ENCODE results near the gene EGFL7. TPM values are rescaled to one million over a fixed set of nuclear protein-coding genes. Genes with fewer than 3 reads are reported as not detected.

The EGFL7 gene
- total and polyA plus RNA-seq, 2 of the 13 experiments (the other 11 are each of a cell fraction or from before 2014, with no cell fraction given), result 0.20 to 5.1 TPM

GRCh38 chr9:136626740-136627642 lies 35.7 kb upstream of the EGFL7 start (continued):
- TF ChIP-seq NFRKB (IDR thresholded peaks at IDR 0.05), result no peak
- TF ChIP-seq YEATS2 (CRISPR knock-in tag; IDR thresholded peaks at IDR 0.05; ENCODE audit: borderline replicate concordance), result no peak; the same call in 1 of the 2 replicates
- no peak for TF ChIP-seq ZNF12 (CRISPR knock-in tag; IDR thresholded peaks at IDR 0.05)
- no peak for TF ChIP-seq HNRNPH1 (optimal IDR thresholded peaks at IDR 0.05; ENCODE audit: low read depth, low read length)
- peak; percentile 80 for TF ChIP-seq ATF2 (CRISPR knock-in tag; IDR thresholded peaks at IDR 0.05)
- no peak for TF ChIP-seq ZNF142 (CRISPR knock-in tag; IDR thresholded peaks at IDR 0.05)
- peak; percentile 98 for TF ChIP-seq PATZ1 (CRISPR knock-in tag; IDR thresholded peaks at IDR 0.05)
- TF ChIP-seq ASH2L (IDR thresholded peaks at IDR 0.05; ENCODE audit: insufficient read length, low read depth, low read length), result no peak
- peak; percentile 90; the same call in 1 of the 2 replicates for TF ChIP-seq THRA (CRISPR knock-in tag; IDR thresholded peaks at IDR 0.05; ENCODE audit: borderline replicate concordance)
- no peak for TF ChIP-seq ZBTB14 (CRISPR knock-in tag; IDR thresholded peaks at IDR 0.05)
- TF ChIP-seq ARID3A (IDR thresholded peaks at IDR 0.05; ENCODE audit: low read depth, low read length), result no peak
- TF ChIP-seq KDM2A (CRISPR knock-in tag; IDR thresholded peaks at IDR 0.05; ENCODE audit: borderline replicate concordance, low read depth), result peak; percentile 71
- no peak for TF ChIP-seq KLF13 (CRISPR knock-in tag; IDR thresholded peaks at IDR 0.05)

Data from HepG2 (cell line).